ENCODE data around the gene ARID1B. TPM values are rescaled to one million over a fixed set of nuclear protein-coding genes. Genes with fewer than 3 reads are reported as not detected.

The ARID1B gene
- total and polyA plus RNA-seq, 10 of the 15 experiments (the other 5 are each of a cell fraction or from before 2014, with no cell fraction given), result 24.7 to 133 (median 54.6) TPM

GRCh38 chr6:157021344-157021992 lies 244.3 kb downstream of the ARID1B start (continued):
- TF ChIP-seq CTCF (IDR thresholded peaks at IDR 0.05 in 2 of 3, conservative IDR thresholded peaks at IDR 0.05 in 1 of 3; ENCODE audit: control insufficient read depth in 2 of 3, extremely low read depth in 1 of 3, insufficient read depth in 1 of 3, low read depth in 3 of 3, low read length in 3 of 3), result peak; percentile 17 to 42 (median 19); a peak in 4 of 6 replicates
- peak; percentile 68; the same call in 1 of the 2 replicates for TF ChIP-seq NKRF (conservative IDR thresholded peaks at IDR 0.05)
- TF ChIP-seq BHLHE40 (IDR thresholded peaks at IDR 0.05; ENCODE audit: borderline replicate concordance in 1 of 2, low read depth in 2 of 2, low read length in 1 of 2), result peak in 1 of 2 experiments; percentile 66; a peak in 1 of 4 replicates
- TF ChIP-seq HDGF (IDR thresholded peaks at IDR 0.05), result peak; percentile 2; the same call in 1 of the 2 replicates
- peak; percentile 82 for TF ChIP-seq LARP7 (IDR thresholded peaks at IDR 0.05)
- TF ChIP-seq BRCA1 (IDR thresholded peaks at IDR 0.05; ENCODE audit: low read depth, low read length), result no peak
- 0 out of 2 replicates have a peak, but pooled peaks have one; percentile 22 for TF ChIP-seq TCF3 (IDR thresholded peaks at IDR 0.05; ENCODE audit: borderline replicate concordance, insufficient read depth, low read depth, low read length)
- no peak for TF ChIP-seq ATF7 (IDR thresholded peaks at IDR 0.05; ENCODE audit: low read depth)
- TF ChIP-seq ZNF622 (IDR thresholded peaks at IDR 0.05), result no peak
- TF ChIP-seq RAD21 (IDR thresholded peaks at IDR 0.05; ENCODE audit: insufficient read depth, low read depth, low read length), result peak; percentile 17; the same call in 1 of the 2 replicates
- TF ChIP-seq STAT3 (IDR thresholded peaks at IDR 0.05; ENCODE audit: low read depth, low read length), result no peak
- TF ChIP-seq SREBF1 (IDR thresholded peaks at IDR 0.05; ENCODE audit: low read length), result no peak
- TF ChIP-seq, protein P1, sequence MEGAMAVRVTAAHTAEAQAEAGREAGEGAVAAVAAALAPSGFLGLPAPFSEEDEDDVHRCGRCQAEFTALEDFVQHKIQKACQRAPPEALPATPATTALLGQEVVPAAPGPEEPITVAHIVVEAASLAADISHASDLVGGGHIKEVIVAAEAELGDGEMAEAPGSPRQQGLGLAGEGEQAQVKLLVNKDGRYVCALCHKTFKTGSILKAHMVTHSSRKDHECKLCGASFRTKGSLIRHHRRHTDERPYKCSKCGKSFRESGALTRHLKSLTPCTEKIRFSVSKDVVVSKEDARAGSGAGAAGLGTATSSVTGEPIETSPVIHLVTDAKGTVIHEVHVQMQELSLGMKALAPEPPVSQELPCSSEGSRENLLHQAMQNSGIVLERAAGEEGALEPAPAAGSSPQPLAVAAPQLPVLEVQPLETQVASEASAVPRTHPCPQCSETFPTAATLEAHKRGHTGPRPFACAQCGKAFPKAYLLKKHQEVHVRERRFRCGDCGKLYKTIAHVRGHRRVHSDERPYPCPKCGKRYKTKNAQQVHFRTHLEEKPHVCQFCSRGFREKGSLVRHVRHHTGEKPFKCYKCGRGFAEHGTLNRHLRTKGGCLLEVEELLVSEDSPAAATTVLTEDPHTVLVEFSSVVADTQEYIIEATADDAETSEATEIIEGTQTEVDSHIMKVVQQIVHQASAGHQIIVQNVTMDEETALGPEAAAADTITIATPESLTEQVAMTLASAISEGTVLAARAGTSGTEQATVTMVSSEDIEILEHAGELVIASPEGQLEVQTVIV (IDR thresholded peaks at IDR 0.05; ENCODE audit: borderline replicate concordance, partially characterized antibody), result no peak
- no peak for TF ChIP-seq RELA (IDR thresholded peaks at IDR 0.05; ENCODE audit: borderline replicate concordance, partially characterized antibody)
- TF ChIP-seq, protein P2, sequence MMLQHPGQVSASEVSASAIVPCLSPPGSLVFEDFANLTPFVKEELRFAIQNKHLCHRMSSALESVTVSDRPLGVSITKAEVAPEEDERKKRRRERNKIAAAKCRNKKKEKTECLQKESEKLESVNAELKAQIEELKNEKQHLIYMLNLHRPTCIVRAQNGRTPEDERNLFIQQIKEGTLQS (IDR thresholded peaks at IDR 0.05; ENCODE audit: borderline replicate concordance, extremely low read depth, low read depth, low read length), result no peak
- TF ChIP-seq ZNF24 (IDR thresholded peaks at IDR 0.05), result no peak
- TF ChIP-seq ETV6 (conservative IDR thresholded peaks at IDR 0.05 in 1 of 2, IDR thresholded peaks at IDR 0.05 in 1 of 2; ENCODE audit: borderline replicate concordance in 1 of 2, low read depth in 1 of 2), result peak in 1 of 2 experiments; percentile 30; a peak in 1 of 4 replicates
- no peak for TF ChIP-seq FOXM1 (IDR thresholded peaks at IDR 0.05; ENCODE audit: low read depth, low read length)
- no peak for TF ChIP-seq CHD4 (IDR thresholded peaks at IDR 0.05)
- peak; percentile 49 for TF ChIP-seq ZNF207 (IDR thresholded peaks at IDR 0.05; ENCODE audit: borderline replicate concordance)
- no peak; the same call in none of the 2 replicates for TF ChIP-seq SMAD5 (IDR thresholded peaks at IDR 0.05; ENCODE audit: low read depth)
- no peak for TF ChIP-seq ASH2L (IDR thresholded peaks at IDR 0.05; ENCODE audit: borderline replicate concordance, low read depth)

Data from GM12878 (cell line).